GM23338 (cell line): ENCODE measurements around the gene B4GALT4. TPM values are rescaled to one million over a fixed set of nuclear protein-coding genes. Genes with fewer than 3 reads are reported as not detected.

ENCODE experiments used
- ATAC-seq: fragments of 200-7000 bp; cut with Tn5 transposase; 3 replicates; pipeline ENCODE4 v1.9.1; 2020
- DNase-seq: peaks from one replicate; pipeline ENCODE4 v3.0.0-alpha.2; 2015; ENCODE audit warnings: low spot score
- H2AFZ ChIP-seq: fragments of 200-600 bp; sonication (generic); 2 replicates; pipeline ENCODE4 v1.8.0; 2016; ENCODE audit warnings: antibody characterized with exemption, mild to moderate bottlenecking, moderate library complexity
- H3F3A ChIP-seq: fragments of 200-600 bp; sonication (generic); replicated peaks from 2 replicates; pipeline ENCODE4 v1.8.0; 2017; ENCODE audit warnings: antibody characterized with exemption, mixed run types, low read depth
- H3K27ac ChIP-seq: fragments of 200-600 bp; sonication (generic); 2 replicates; pipeline ENCODE4 v1.6.1; 2016; ENCODE audit warnings: low read depth
- H3K27me3 ChIP-seq: fragments of 200-600 bp; sonication (generic); 2 replicates; pipeline ENCODE4 v1.8.0; 2016; ENCODE audit warnings: mild to moderate bottlenecking, mixed run types, moderate library complexity; ENCODE audit not compliant: insufficient read depth
- H3K36me3 ChIP-seq: fragments of 200-600 bp; sonication (generic); 2 replicates; pipeline ENCODE4 v1.8.0; 2016; ENCODE audit warnings: mild to moderate bottlenecking; ENCODE audit not compliant: insufficient read depth
- H3K4me1 ChIP-seq: fragments of 200-600 bp; sonication (generic); 2 replicates; pipeline ENCODE4 v1.8.0; 2016; ENCODE audit warnings: mild to moderate bottlenecking, moderate library complexity; ENCODE audit not compliant: insufficient read depth
- H3K4me2 ChIP-seq: fragments of 200-600 bp; sonication (generic); 2 replicates; pipeline ENCODE4 v1.7.1; 2017; ENCODE audit warnings: mixed run types
- H3K4me3 ChIP-seq: fragments of 200-600 bp; sonication (generic); 2 replicates; pipeline ENCODE4 v1.6.1; 2016; ENCODE audit warnings: mixed run types
- H3K79me2 ChIP-seq: fragments of 200-600 bp; sonication (generic); replicated peaks from 2 replicates; pipeline ENCODE4 v1.8.0; 2017; ENCODE audit warnings: mild to moderate bottlenecking; ENCODE audit not compliant: insufficient read depth
- H3K9me2 ChIP-seq: fragments of 200-600 bp; sonication (generic); 2 replicates; pipeline ENCODE4 v1.8.0; 2017; ENCODE audit not compliant: insufficient read depth
- H4K20me1 ChIP-seq: fragments of 200-600 bp; sonication (generic); replicated peaks from 2 replicates; pipeline ENCODE4 v1.8.0; 2017; ENCODE audit warnings: mild to moderate bottlenecking; ENCODE audit not compliant: insufficient read depth
- H3K27ac Mint-ChIP-seq: 2 replicates; pipeline ENCODE4 v1.8.0; 2020; ENCODE audit warnings: inconsistent platforms, mild to moderate bottlenecking, moderate library complexity, mixed read lengths
- H3K27me3 Mint-ChIP-seq: 3 replicates; pipeline ENCODE4 v1.8.0; 2022; ENCODE audit warnings: low read depth, mild to moderate bottlenecking, moderate library complexity, mixed read lengths, inconsistent platforms; ENCODE audit not compliant: insufficient read depth, poor library complexity
- H3K36me3 Mint-ChIP-seq: 3 replicates; pipeline ENCODE4 v1.8.0; 2021; ENCODE audit warnings: low read depth, mild to moderate bottlenecking, inconsistent platforms, moderate library complexity, mixed read lengths
- H3K4me1 Mint-ChIP-seq: 3 replicates; pipeline ENCODE4 v1.8.0; 2020; ENCODE audit warnings: mild to moderate bottlenecking, inconsistent platforms, mixed read lengths
- H3K4me3 Mint-ChIP-seq: 3 replicates; pipeline ENCODE4 v1.8.0; 2021; ENCODE audit warnings: moderate library complexity, mild to moderate bottlenecking, inconsistent platforms, mixed read lengths
- H3K9me3 Mint-ChIP-seq: 3 replicates; pipeline ENCODE4 v1.8.0; 2020; ENCODE audit warnings: moderate library complexity, mild to moderate bottlenecking, inconsistent platforms, mixed read lengths
- ETS1 ChIP-seq: IDR thresholded peaks from 2 replicates; pipeline ENCODE4 v1.6.1; 2016; ENCODE audit warnings: antibody characterized with exemption
- EZH2 ChIP-seq: fragments of 200-600 bp; sonication (generic); IDR thresholded peaks from one replicate; pipeline ENCODE4 v1.8.0; 2017; ENCODE audit warnings: antibody characterized with exemption, mild to moderate bottlenecking, low read depth; ENCODE audit not compliant: unreplicated experiment
- EZH2phosphoT487 ChIP-seq: fragments of 200-600 bp; sonication (generic); IDR thresholded peaks from one replicate; pipeline ENCODE4 v1.8.1; 2018; ENCODE audit warnings: antibody characterized with exemption; ENCODE audit not compliant: unreplicated experiment
- JUNB ChIP-seq: IDR thresholded peaks from one replicate; pipeline ENCODE4 v1.6.1; 2016; ENCODE audit warnings: antibody characterized with exemption; ENCODE audit not compliant: unreplicated experiment
- NANOG ChIP-seq: IDR thresholded peaks from 2 replicates; pipeline ENCODE4 v1.6.1; 2016; ENCODE audit warnings: antibody characterized with exemption, borderline replicate concordance
- STAT1 ChIP-seq: IDR thresholded peaks from one replicate; pipeline ENCODE4 v1.6.1; 2016; ENCODE audit warnings: antibody characterized with exemption; ENCODE audit not compliant: unreplicated experiment
- ZNF331 ChIP-seq: fragments of 250-450 bp; sonication (Bioruptor Pico); IDR thresholded peaks from 2 replicates; pipeline ENCODE4 v1.5.0; 2020; ENCODE audit warnings: low read depth, mild to moderate bottlenecking, moderate library complexity
- ZNF462 ChIP-seq: fragments of 250-450 bp; sonication (Bioruptor Pico); IDR thresholded peaks from 2 replicates; pipeline ENCODE4 v1.5.0; 2020; ENCODE audit warnings: mild to moderate bottlenecking, moderate library complexity
- polyA plus RNA-seq: library from polyadenylated mRNA; unstranded; fragments of >200 nt; fragmentation: Nextera tagmentation; extraction: Ambion mirVana; gene quantifications from 2 replicates; pipeline ENCODE4 v1.2.1, GENCODE V29; 2016
- total RNA-seq: library from RNA; depleted of rRNA; stranded (reverse); fragments of >200 nt; shearing (Covaris generic); gene quantifications from 2 replicates; pipeline ENCODE4 v1.2.3, GENCODE V29; 2014

Gene B4GALT4
- total and polyA plus RNA-seq, 2 experiments from 2014 or later: 38.3 to 45.3 TPM

DNA sequence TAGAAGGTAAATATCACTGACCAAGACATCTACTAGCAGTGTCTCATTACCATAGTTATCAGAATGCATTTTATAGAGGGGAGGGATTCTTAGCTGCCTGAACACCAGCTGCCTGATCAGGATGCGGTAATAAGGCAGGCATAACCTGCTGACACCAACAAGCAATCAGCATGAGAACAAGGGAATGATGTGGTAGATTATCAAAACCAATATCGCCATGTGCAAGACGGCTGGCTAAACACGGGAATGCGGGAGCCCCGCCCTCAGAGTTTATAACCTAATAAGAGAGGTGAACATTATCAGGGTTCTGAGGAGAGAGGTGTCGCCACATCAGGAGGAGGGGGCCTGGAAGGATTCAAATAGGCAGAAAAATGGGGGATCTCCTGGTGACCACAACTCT lies 20.5 kb downstream of the B4GALT4 start:
- Mint-ChIP-seq H3K27me3 (peaks cover 1% of the 10 kb centered on the region), H3K36me3 (peaks cover 66% of the 10 kb centered on the region), H3K4me3 (no peak overlapping the region), H3K27ac (no peak overlapping the region), H3K4me1 (no peaks in the 10 kb centered on the region), H3K9me3 (no peaks in the 10 kb centered on the region)
- ATAC-seq: no peak
- no peaks in the 10 kb centered on the region for H3K4me1 ChIP-seq
- no peaks in the 10 kb centered on the region for H3K27me3 ChIP-seq
- H3F3A ChIP-seq: no peaks in the 10 kb centered on the region
- H3K4me3 ChIP-seq: no peak overlapping the region
- H4K20me1 ChIP-seq: peaks cover 7% of the 10 kb centered on the region
- no peaks in the 10 kb centered on the region; the same call in 1 of the 2 replicates for H3K79me2 ChIP-seq
- DNase-seq: no peak
- TF ChIP-seq EZH2 (no peak), NANOG (no peak), EZH2phosphoT487 (no peak), ETS1 (no peak), JUNB (no peak), ZNF331 (CRISPR knock-in tag) (no peak), ZNF462 (CRISPR knock-in tag) (no peak), STAT1 (no peak)
- no peak overlapping the region for H2AFZ ChIP-seq
- peaks cover 59% of the 10 kb centered on the region for H3K36me3 ChIP-seq
- H3K4me2 ChIP-seq: no peak overlapping the region
- H3K27ac ChIP-seq: no peak overlapping the region
- no peaks in the 10 kb centered on the region for H3K9me2 ChIP-seq
